IMR-90 (cell line): ENCODE results near the gene EFEMP1. TPM values are rescaled to one million over a fixed set of nuclear protein-coding genes. Genes with fewer than 3 reads are reported as not detected.

Source experiments
- ATAC-seq: fragments of 200-7000 bp; cut with Tn5 transposase; 2 replicates; pipeline ENCODE4 v1.9.1; 2020; ENCODE audit warnings: low read depth, mild to moderate bottlenecking, moderate library complexity
- BruUV-seq: library from RNA; stranded (reverse); fragments of 400-500 nt; replicated peaks from 2 replicates; lab custom pipeline; 2021; lab: Mats Ljungman, UMichigan
- CTCF ChIA-PET: fragments of 300-600 bp; formaldehyde crosslinking; extraction: SDS; loops from one replicate; lab custom pipeline; 2021; ENCODE audit warnings: antibody characterized with exemption; lab: Yijun Ruan, JAX
- POLR2A ChIA-PET: fragments of 300-600 bp; sonication (Branson Sonifier 250); formaldehyde crosslinking; loops from one replicate; lab custom pipeline; 2022; ENCODE audit warnings: antibody characterized with exemption; ENCODE audit not compliant: unreplicated experiment; lab: Charles Lee
- DNase-seq: peaks from one replicate; pipeline ENCODE4 v3.0.0; 2013
- H2AFZ ChIP-seq: replicated peaks from 2 replicates; pipeline ENCODE3; 2013; ENCODE audit warnings: low read length, mild to moderate bottlenecking; ENCODE audit not compliant: poor library complexity
- H2AK5ac ChIP-seq: 2 replicates; pipeline ENCODE4 v1.6.1; 2013; ENCODE audit warnings: low read depth, low read length, inconsistent platforms
- H2AK9ac ChIP-seq: replicated peaks from 2 replicates; pipeline ENCODE3; 2013; ENCODE audit warnings: mild to moderate bottlenecking, low read depth, low read length, moderate library complexity; ENCODE audit not compliant: poor library complexity
- H2BK120ac ChIP-seq: 2 replicates; pipeline ENCODE4 v1.6.1; 2013; ENCODE audit warnings: low read depth, low read length, inconsistent platforms
- H2BK15ac ChIP-seq: 3 replicates; pipeline ENCODE4 v1.6.1; 2013; ENCODE audit warnings: low read depth, low read length, inconsistent platforms
- H2BK20ac ChIP-seq: 2 replicates; pipeline ENCODE4 v1.6.1; 2013; ENCODE audit warnings: low read depth, mild to moderate bottlenecking, inconsistent platforms, low read length, moderate library complexity
- H2BK5ac ChIP-seq: 2 replicates; pipeline ENCODE4 v1.6.1; 2013; ENCODE audit warnings: mild to moderate bottlenecking, low read depth, low read length, inconsistent platforms; ENCODE audit not compliant: poor library complexity, severe bottlenecking
- H3K14ac ChIP-seq: replicated peaks from 2 replicates; pipeline ENCODE4 v1.6.1; 2013; ENCODE audit warnings: low read depth, low read length, inconsistent platforms
- H3K18ac ChIP-seq: 2 replicates; pipeline ENCODE4 v1.6.1; 2013; ENCODE audit warnings: low read depth, low read length, control low read depth
- H3K23ac ChIP-seq: 2 replicates; pipeline ENCODE4 v1.6.1; 2013; ENCODE audit warnings: low read depth, low read length, inconsistent platforms
- H3K27ac ChIP-seq: 2 replicates; pipeline ENCODE4 v1.5.1; 2013; ENCODE audit warnings: mild to moderate bottlenecking, control low read depth, low read length; ENCODE audit not compliant: insufficient read depth
- H3K27me3 ChIP-seq: 2 replicates; pipeline ENCODE4 v1.6.1; 2013; ENCODE audit warnings: low read length; ENCODE audit not compliant: control insufficient read depth, insufficient read depth
- H3K36me3 ChIP-seq: 2 replicates; pipeline ENCODE4 v1.6.1; 2013; ENCODE audit warnings: low read length, mixed read lengths; ENCODE audit not compliant: control insufficient read depth, insufficient read depth
- H3K4ac ChIP-seq: 2 replicates; pipeline ENCODE4 v1.6.1; 2013; ENCODE audit warnings: low read depth, low read length, inconsistent platforms
- H3K4me1 ChIP-seq: 2 replicates; pipeline ENCODE4 v1.6.1; 2013; ENCODE audit warnings: low read length, mixed read lengths; ENCODE audit not compliant: control insufficient read depth, insufficient read depth
- H3K4me2 ChIP-seq: 2 replicates; pipeline ENCODE4 v1.6.1; 2013; ENCODE audit warnings: low read depth, mild to moderate bottlenecking, control low read depth, low read length, moderate library complexity
- H3K4me3 ChIP-seq: 2 replicates; pipeline ENCODE4 v1.5.1; 2013; ENCODE audit warnings: low read depth, mild to moderate bottlenecking, control low read depth, low read length, moderate library complexity; ENCODE audit not compliant: insufficient read depth
- H3K56ac ChIP-seq: 2 replicates; pipeline ENCODE4 v1.6.1; 2013; ENCODE audit warnings: low read length, inconsistent platforms; ENCODE audit not compliant: insufficient read depth; ENCODE audit errors: extremely low read depth
- H3K79me1 ChIP-seq, 2 experiments: 2 replicates each; pipeline ENCODE4 v1.6.1; 2013; ENCODE audit warnings: low read length in 2 of 2, inconsistent platforms in 1 of 2, low read depth in 1 of 2
- H3K9ac ChIP-seq: 2 replicates; pipeline ENCODE4 v1.6.1; 2013; ENCODE audit warnings: low read depth, low read length, control low read depth
- H3K9me1 ChIP-seq: 2 replicates; pipeline ENCODE4 v1.6.1; 2013; ENCODE audit warnings: low read length, inconsistent platforms; ENCODE audit not compliant: insufficient read depth
- H3K9me3 ChIP-seq: 2 replicates; pipeline ENCODE4 v1.6.1; 2013; ENCODE audit warnings: low read length; ENCODE audit not compliant: control insufficient read depth, insufficient read depth
- H4K20me1 ChIP-seq: 2 replicates; pipeline ENCODE4 v1.6.1; 2013; ENCODE audit warnings: low read length, inconsistent platforms; ENCODE audit not compliant: insufficient read depth
- H4K5ac ChIP-seq: 2 replicates; pipeline ENCODE4 v1.6.1; 2013; ENCODE audit warnings: mild to moderate bottlenecking, low read depth, low read length, control low read depth
- H4K8ac ChIP-seq, 2 experiments: 2 replicates each; pipeline ENCODE4 v1.6.1; 2013; ENCODE audit warnings: low read depth in 2 of 2, low read length in 2 of 2, control low read depth in 1 of 2, inconsistent platforms in 1 of 2
- H4K91ac ChIP-seq: 2 replicates; pipeline ENCODE4 v1.6.1; 2013; ENCODE audit warnings: low read depth, low read length, inconsistent platforms; ENCODE audit not compliant: insufficient read depth
- BHLHE40 ChIP-seq: fragments of 150-350 bp; IDR thresholded peaks from 2 replicates; pipeline ENCODE4 v1.6.1; 2016; ENCODE audit warnings: mild to moderate bottlenecking, low read depth, low read length
- ELK1 ChIP-seq: fragments of 150-350 bp; IDR thresholded peaks from 2 replicates; pipeline ENCODE4 v1.6.1; 2016; ENCODE audit warnings: low read depth, mild to moderate bottlenecking, low read length, moderate library complexity, borderline replicate concordance
- MAFK ChIP-seq: IDR thresholded peaks from 2 replicates; pipeline ENCODE4 v1.6.1; 2012; ENCODE audit warnings: low read depth, low read length, improper control_type of control experiment
- MAZ ChIP-seq: IDR thresholded peaks from 2 replicates; pipeline ENCODE4 v1.6.1; 2012; ENCODE audit warnings: low read depth, mild to moderate bottlenecking, low read length, improper control_type of control experiment, moderate library complexity, borderline replicate concordance
- MXI1 ChIP-seq: IDR thresholded peaks from 2 replicates; pipeline ENCODE4 v1.6.1; 2012; ENCODE audit warnings: low read depth, mild to moderate bottlenecking, low read length, moderate library complexity, borderline replicate concordance
- NFE2L2 ChIP-seq: fragments of 150-350 bp; IDR thresholded peaks from 2 replicates; pipeline ENCODE4 v1.6.1; 2016; ENCODE audit warnings: low read depth, mild to moderate bottlenecking, low read length
- RAD21 ChIP-seq: IDR thresholded peaks from 2 replicates; pipeline ENCODE4 v1.6.1; 2012; ENCODE audit warnings: low read length, improper control_type of control experiment
- RCOR1 ChIP-seq: IDR thresholded peaks from 2 replicates; pipeline ENCODE4 v1.6.1; 2012; ENCODE audit warnings: mild to moderate bottlenecking, low read length, improper control_type of control experiment; ENCODE audit not compliant: insufficient replicate concordance
- RFX5 ChIP-seq: IDR thresholded peaks from 2 replicates; pipeline ENCODE4 v1.8.0; 2012; ENCODE audit warnings: low read depth, mild to moderate bottlenecking, low read length, moderate library complexity
- SMC3 ChIP-seq: fragments of 150-350 bp; IDR thresholded peaks from 2 replicates; pipeline ENCODE4 v1.6.1; 2016; ENCODE audit warnings: low read depth, mild to moderate bottlenecking, antibody characterized with exemption, low read length, moderate library complexity
- WGBS, 2 experiments: methylation state at CpG; one replicate each; pipeline versions ENCODE4 v1.1.5 to v1.1.7; 2013; ENCODE audit warnings: missing lambda C conversion rate in 2 of 2; ENCODE audit not compliant: insufficient read length in 1 of 2; ENCODE audit errors: extremely low coverage in 2 of 2; 5-methylcytosine and 5-hydroxymethylcytosine counted together
- dilution Hi-C: fragments of 300-500 bp; cut with HindIII; formaldehyde crosslinking; loops from one replicate; pipeline ENCODE4 v1.14.3; 2018; ENCODE audit warnings: low sequenced_read_pairs; ENCODE audit not compliant: unreplicated experiment
- in situ Hi-C: fragments of 300-500 bp; cut with MboI; formaldehyde crosslinking; loops from 3 replicates; pipeline ENCODE4 v1.14.3; 2019; ENCODE audit warnings: low sequenced_read_pairs, inconsistent platforms, mixed read lengths
- intact Hi-C: fragments of 100-400 bp; cut with micrococcal nuclease; formaldehyde crosslinking; loops from 2 replicates; pipeline ENCODE4 v1.10.0; 2022
- polyA plus RNA-seq, 3 experiments: library from polyadenylated mRNA; depleted of rRNA; stranded (reverse); fragments of >200 nt; gene quantifications; 2 replicates each; pipeline ENCODE4 v1.2.3, GENCODE V29; 2012; ENCODE audit warnings: low replicate concordance in 1 of 3
- total RNA-seq: library from RNA; depleted of rRNA; stranded (reverse); fragments of >200 nt; gene quantifications from 2 replicates; pipeline ENCODE4 v1.2.3, GENCODE V29; 2012
- TF ChIP-seq, protein P1 (sequence below): conservative IDR thresholded peaks from 2 replicates; pipeline ENCODE4 v1.5.1; 2012; ENCODE audit warnings: mild to moderate bottlenecking, low read depth, low read length, improper control_type of control experiment

The EFEMP1 gene
- total and polyA plus RNA-seq, 2 of the 4 experiments (the other 2 are of a cell fraction): 214 to 219 TPM

GRCh38 chr2:55887351-55887750 lies 36.2 kb downstream of the EFEMP1 start:
- H4K8ac ChIP-seq: peak overlapping the region in 1 of 2 experiments; percentile 68; a peak in 1 of 4 replicates
- dilution Hi-C loops (no loop called here), intact Hi-C loops (loop anchor here (5.0 kb wide), 1 partner anchor 35 kb away; the partner anchor contains the start of gene EFEMP1), in situ Hi-C loops (no loop called here)
- H3K23ac ChIP-seq: no peak overlapping the region
- H4K20me1 ChIP-seq: no peaks in the 10 kb centered on the region
- H2BK20ac ChIP-seq: no peak overlapping the region; the same call in 1 of the 2 replicates
- TF ChIP-seq NFE2L2: no peak
- TF ChIP-seq RCOR1: no peak
- TF ChIP-seq, protein P1, sequence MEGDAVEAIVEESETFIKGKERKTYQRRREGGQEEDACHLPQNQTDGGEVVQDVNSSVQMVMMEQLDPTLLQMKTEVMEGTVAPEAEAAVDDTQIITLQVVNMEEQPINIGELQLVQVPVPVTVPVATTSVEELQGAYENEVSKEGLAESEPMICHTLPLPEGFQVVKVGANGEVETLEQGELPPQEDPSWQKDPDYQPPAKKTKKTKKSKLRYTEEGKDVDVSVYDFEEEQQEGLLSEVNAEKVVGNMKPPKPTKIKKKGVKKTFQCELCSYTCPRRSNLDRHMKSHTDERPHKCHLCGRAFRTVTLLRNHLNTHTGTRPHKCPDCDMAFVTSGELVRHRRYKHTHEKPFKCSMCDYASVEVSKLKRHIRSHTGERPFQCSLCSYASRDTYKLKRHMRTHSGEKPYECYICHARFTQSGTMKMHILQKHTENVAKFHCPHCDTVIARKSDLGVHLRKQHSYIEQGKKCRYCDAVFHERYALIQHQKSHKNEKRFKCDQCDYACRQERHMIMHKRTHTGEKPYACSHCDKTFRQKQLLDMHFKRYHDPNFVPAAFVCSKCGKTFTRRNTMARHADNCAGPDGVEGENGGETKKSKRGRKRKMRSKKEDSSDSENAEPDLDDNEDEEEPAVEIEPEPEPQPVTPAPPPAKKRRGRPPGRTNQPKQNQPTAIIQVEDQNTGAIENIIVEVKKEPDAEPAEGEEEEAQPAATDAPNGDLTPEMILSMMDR: no peak
- TF ChIP-seq MAFK: no peak
- no peak for TF ChIP-seq ELK1
- TF ChIP-seq SMC3: no peak
- TF ChIP-seq MXI1: no peak
- TF ChIP-seq RFX5: no peak
- TF ChIP-seq MAZ: no peak
- TF ChIP-seq RAD21: no peak
- TF ChIP-seq BHLHE40: no peak
- no peak overlapping the region; the same call in 1 of the 2 replicates for H4K5ac ChIP-seq
- no peak overlapping the region for H3K56ac ChIP-seq
- ChIA-PET CTCF (no interaction called here), POLR2A (no interaction called here)
- no peak overlapping the region for H4K91ac ChIP-seq
- H3K14ac ChIP-seq: no peak overlapping the region
- no peak for ATAC-seq
- H3K79me1 ChIP-seq: peaks cover 3 to 21% of the 10 kb centered on the region in 2 experiments; a peak in 2 of 4 replicates
- H3K9me1 ChIP-seq: peaks cover 15% of the 10 kb centered on the region
- no peak overlapping the region for H2BK15ac ChIP-seq
- H3K4ac ChIP-seq: no peak overlapping the region
- peak overlapping the region; percentile 32; the same call in 1 of the 2 replicates for H3K27ac ChIP-seq
- no TSS peak for BruUV-seq
- H2AK5ac ChIP-seq: no peak overlapping the region
- no peaks in the 10 kb centered on the region for H3K27me3 ChIP-seq
- no peak overlapping the region for H2AK9ac ChIP-seq
- no peaks in the 10 kb centered on the region for H3K9me3 ChIP-seq
- H3K18ac ChIP-seq: peak overlapping the region; percentile 90; the same call in 1 of the 2 replicates
- no peak overlapping the region for H3K4me3 ChIP-seq
- peak; percentile 55 for DNase-seq
- no peak overlapping the region for H3K9ac ChIP-seq
- H2AFZ ChIP-seq: no peak overlapping the region
- no CpG with 5 or more reads among the region's 2 CpGs for WGBS, 2 experiments
- H3K36me3 ChIP-seq: peaks cover 7% of the 10 kb centered on the region
- H2BK120ac ChIP-seq: peak overlapping the region; percentile 54; the same call in 1 of the 2 replicates
- no peak overlapping the region for H3K4me2 ChIP-seq
- peaks cover 25% of the 10 kb centered on the region for H3K4me1 ChIP-seq
- H2BK5ac ChIP-seq: peak overlapping the region; percentile 94
